Right atrium auricular region (tissue), 2 donors: ENCODE results near the gene MPV17L2. TPM values are rescaled to one million over a fixed set of nuclear protein-coding genes. Genes with fewer than 3 reads are reported as not detected.

Experiments used
- DNase-seq: peaks from one replicate; pipeline ENCODE4 v3.0.0-alpha.2; 2019; ENCODE audit warnings: low spot score
- H3K27ac ChIP-seq, 2 donors: fragments of 200-600 bp; sonication (generic); 1 replicate in 1 of 2; 2 replicates in 1 of 2; pipeline ENCODE4 v1.5.1; 2016 to 2019
- H3K27me3 ChIP-seq, 2 donors: fragments of 200-600 bp; sonication (generic); one replicate each; pipeline versions ENCODE4 v1.5.1 to v1.6.0; 2017 to 2019
- H3K36me3 ChIP-seq: fragments of 200-600 bp; sonication (generic); one replicate; pipeline ENCODE4 v1.5.1; 2016
- H3K4me1 ChIP-seq, 2 donors: fragments of 200-600 bp; sonication (generic); one replicate each; pipeline versions ENCODE4 v1.5.1 to v1.6.0; 2017 to 2019
- H3K4me3 ChIP-seq, 2 donors: fragments of 200-600 bp; sonication (generic); 1 replicate in 1 of 2; 2 replicates in 1 of 2; pipeline ENCODE4 v1.5.1; 2017 to 2019; ENCODE audit warnings: mild to moderate bottlenecking in 1 of 2, moderate library complexity in 1 of 2
- H3K9me3 ChIP-seq, 2 donors: fragments of 200-600 bp; sonication (generic); one replicate each; pipeline ENCODE4 v1.5.1; 2019
- total RNA-seq, 2 donors: library from RNA; depleted of rRNA; stranded (reverse); fragments of >200 nt; gene quantifications; one replicate each; pipeline ENCODE4 v1.1.0, GENCODE V29; 2016
- TF ChIP-seq, protein P1 (sequence below), 2 donors: fragments of 200-600 bp; sonication (generic); IDR thresholded peaks; one replicate each; pipeline ENCODE4 v1.5.1; 2019; ENCODE audit warnings: antibody characterized with exemption in 2 of 2

MPV17L2 gene
- total RNA-seq, 2 donors from 2014 or later, result 28.3 to 40.8 TPM

DNA sequence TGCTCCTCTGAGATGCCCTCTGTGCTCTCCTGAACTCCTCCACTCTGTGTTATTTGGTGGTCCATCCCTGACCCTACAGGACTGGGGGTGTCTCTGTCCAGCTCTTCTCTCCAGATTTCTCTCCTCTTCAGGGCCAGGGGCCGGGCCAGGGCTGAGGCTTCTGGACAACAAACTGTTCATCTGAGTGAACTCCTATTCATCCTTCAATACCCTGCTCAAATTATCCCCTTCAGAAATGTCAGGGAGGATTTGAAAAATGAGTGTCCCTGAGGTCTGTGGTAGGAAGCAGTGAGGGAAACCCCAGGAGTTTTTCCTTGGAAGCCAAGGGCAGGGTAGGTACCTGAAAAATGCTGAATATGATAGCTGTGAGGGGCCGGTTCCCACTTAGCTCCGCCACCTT is 25.6 kb downstream of the MPV17L2 start:
- Histone ChIP-seq H3K27me3 (no peaks in the 10 kb centered on the region), H3K27ac (no peak overlapping the region), H3K4me3 (no peak overlapping the region), H3K36me3 (no peaks in the 10 kb centered on the region), H3K9me3 (no peaks in the 10 kb centered on the region), H3K4me1 (no peaks in the 10 kb centered on the region)
- DNase-seq, result no peak
- TF ChIP-seq, protein P1, sequence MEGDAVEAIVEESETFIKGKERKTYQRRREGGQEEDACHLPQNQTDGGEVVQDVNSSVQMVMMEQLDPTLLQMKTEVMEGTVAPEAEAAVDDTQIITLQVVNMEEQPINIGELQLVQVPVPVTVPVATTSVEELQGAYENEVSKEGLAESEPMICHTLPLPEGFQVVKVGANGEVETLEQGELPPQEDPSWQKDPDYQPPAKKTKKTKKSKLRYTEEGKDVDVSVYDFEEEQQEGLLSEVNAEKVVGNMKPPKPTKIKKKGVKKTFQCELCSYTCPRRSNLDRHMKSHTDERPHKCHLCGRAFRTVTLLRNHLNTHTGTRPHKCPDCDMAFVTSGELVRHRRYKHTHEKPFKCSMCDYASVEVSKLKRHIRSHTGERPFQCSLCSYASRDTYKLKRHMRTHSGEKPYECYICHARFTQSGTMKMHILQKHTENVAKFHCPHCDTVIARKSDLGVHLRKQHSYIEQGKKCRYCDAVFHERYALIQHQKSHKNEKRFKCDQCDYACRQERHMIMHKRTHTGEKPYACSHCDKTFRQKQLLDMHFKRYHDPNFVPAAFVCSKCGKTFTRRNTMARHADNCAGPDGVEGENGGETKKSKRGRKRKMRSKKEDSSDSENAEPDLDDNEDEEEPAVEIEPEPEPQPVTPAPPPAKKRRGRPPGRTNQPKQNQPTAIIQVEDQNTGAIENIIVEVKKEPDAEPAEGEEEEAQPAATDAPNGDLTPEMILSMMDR (IDR thresholded peaks at IDR 0.05), result no peak

DNA sequence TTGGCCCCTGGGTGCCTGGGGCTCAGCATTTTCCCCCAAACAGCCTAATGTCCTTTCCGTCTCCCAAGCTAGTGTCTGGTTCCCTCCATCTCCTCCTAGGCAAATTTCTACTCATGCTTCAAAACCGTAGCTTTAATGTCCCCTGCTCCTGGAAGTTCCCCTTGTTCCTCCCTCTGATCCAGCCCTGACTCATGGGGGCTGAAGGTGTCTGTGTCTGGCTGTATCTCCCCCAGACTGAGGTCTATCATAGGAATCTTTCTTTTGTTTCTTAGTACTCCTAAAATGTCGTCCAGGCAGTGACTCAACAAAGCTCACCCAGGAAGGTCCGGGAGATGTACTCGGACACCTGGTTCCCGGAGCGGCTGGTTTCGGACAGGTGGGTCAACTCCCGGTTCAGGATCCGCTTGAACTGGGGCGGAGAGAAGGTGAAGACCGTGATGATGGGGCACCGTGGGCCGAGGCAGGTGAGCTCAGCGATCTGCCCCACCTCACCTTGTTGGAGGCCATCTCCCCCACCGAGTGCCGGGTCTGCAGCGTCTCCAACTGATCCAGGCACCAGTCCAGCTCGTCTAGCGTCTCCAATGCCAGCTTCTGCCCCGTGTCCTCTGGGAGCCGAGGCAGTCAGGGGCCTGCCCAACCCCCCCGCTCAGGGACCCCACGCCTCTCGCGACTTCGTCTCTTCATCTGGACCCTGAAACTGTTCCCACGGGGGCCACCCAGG is 27.1 kb downstream of the MPV17L2 start:
- peaks cover 0 to 12% of the 10 kb centered on the region in 2 donors for H3K4me1 ChIP-seq
- H3K27me3 ChIP-seq, result peaks cover 0 to under 1% of the 10 kb centered on the region in 2 donors
- no peaks in the 10 kb centered on the region for H3K36me3 ChIP-seq
- H3K4me3 ChIP-seq, result no peak overlapping the region
- H3K27ac ChIP-seq, result no peak overlapping the region
- no peaks in the 10 kb centered on the region for H3K9me3 ChIP-seq
- TF ChIP-seq, protein P1 (IDR thresholded peaks at IDR 0.05), result no peak
- no peak for DNase-seq

GRCh38 chr19:18220632-18221275 is 27.7 kb downstream of the MPV17L2 start:
- Histone ChIP-seq H3K4me1 (peaks cover 0 to 19% of the 10 kb centered on the region in 2 donors), H3K9me3 (no peaks in the 10 kb centered on the region), H3K27ac (no peak overlapping the region), H3K36me3 (no peaks in the 10 kb centered on the region), H3K27me3 (peaks cover 0 to 7% of the 10 kb centered on the region in 2 donors), H3K4me3 (no peak overlapping the region)
- TF ChIP-seq, protein P1 (IDR thresholded peaks at IDR 0.05), result no peak
- DNase-seq, result no peak

- no peak for DNase-seq
- H3K4me3 ChIP-seq, result no peak overlapping the region
- H3K36me3 ChIP-seq, result no peaks in the 10 kb centered on the region
- TF ChIP-seq, protein P1 (IDR thresholded peaks at IDR 0.05), result no peak
- H3K27me3 ChIP-seq, result peaks cover 0 to 12% of the 10 kb centered on the region in 2 donors
- no peaks in the 10 kb centered on the region for H3K9me3 ChIP-seq
- H3K27ac ChIP-seq, result no peak overlapping the region
- peaks cover 0 to 29% of the 10 kb centered on the region in 2 donors for H3K4me1 ChIP-seq
These were observed 29.1 kb downstream of the MPV17L2 start for GRCh38 chr19:18221815-18222725.

- Histone ChIP-seq H3K9me3 (no peaks in the 10 kb centered on the region), H3K4me3 (peak overlapping the region; percentile 28 to 51), H3K27me3 (peaks cover 0 to 12% of the 10 kb centered on the region in 2 donors), H3K36me3 (no peaks in the 10 kb centered on the region), H3K27ac (peak overlapping the region; percentile 53 to 54), H3K4me1 (peaks cover 0 to 42% of the 10 kb centered on the region in 2 donors)
- DNase-seq, result no peak
- TF ChIP-seq, protein P1 (IDR thresholded peaks at IDR 0.05), result no peak
These were observed 31.0 kb downstream of the MPV17L2 start for GRCh38 chr19:18223860-18224524.
